ENCODE data around the gene MYH7. TPM values are rescaled to one million over a fixed set of nuclear protein-coding genes. Genes with fewer than 3 reads are reported as not detected.
A peak's percentile ranks its signal among the peaks of the same experiment; 100 is the strongest.

The MYH7 gene
- not detected for total RNA-seq (ENCODE audit: unreplicated experiment)
- long read RNA-seq = 0 reads

GRCh38 chr14:23435543-23436326 is at the start of gene MYH7:
MYH7 (minus strand) TSS chr14:23435660; CDS start chr14:23433732, 1,928 bp downstream.
- no peaks in the 10 kb centered on the region for H3K4me1 Mint-ChIP-seq (ENCODE audit: low read depth, unreplicated experiment)
- TF ChIP-seq CTCF (IDR thresholded peaks at IDR 0.05; ENCODE audit: partially characterized antibody, unreplicated experiment) = no peak
- no peak for DNase-seq
- H3K9me3 Mint-ChIP-seq (ENCODE audit: unreplicated experiment) = peaks cover 4% of the 10 kb centered on the region
- H3K27me3 Mint-ChIP-seq (ENCODE audit: unreplicated experiment) = peaks cover 10% of the 10 kb centered on the region
- peaks cover 5% of the 10 kb centered on the region for H3K36me3 Mint-ChIP-seq (ENCODE audit: unreplicated experiment)
- H3K4me3 Mint-ChIP-seq (ENCODE audit: unreplicated experiment) = no peak within 1 kb of the TSS
- H3K27ac Mint-ChIP-seq (ENCODE audit: unreplicated experiment) = no peak within 1 kb of the TSS

GRCh38 chr14:23483236-23483854 is 47.9 kb upstream of the MYH7 start:
- no peaks in the 10 kb centered on the region for H3K9me3 Mint-ChIP-seq (ENCODE audit: unreplicated experiment)
- H3K36me3 Mint-ChIP-seq (ENCODE audit: unreplicated experiment) = no peaks in the 10 kb centered on the region
- peak overlapping the region; percentile 85 for H3K4me3 Mint-ChIP-seq (ENCODE audit: unreplicated experiment)
- no peaks in the 10 kb centered on the region for H3K27me3 Mint-ChIP-seq (ENCODE audit: unreplicated experiment)
- DNase-seq = peak; percentile 77
- H3K4me1 Mint-ChIP-seq (ENCODE audit: low read depth, unreplicated experiment) = peaks cover 43% of the 10 kb centered on the region
- TF ChIP-seq CTCF (IDR thresholded peaks at IDR 0.05; ENCODE audit: partially characterized antibody, unreplicated experiment) = peak; percentile 72
- H3K27ac Mint-ChIP-seq (ENCODE audit: unreplicated experiment) = peak overlapping the region; percentile 95

GRCh38 chr14:23482823-23483148 is 47.3 kb upstream of the MYH7 start:
- Mint-ChIP-seq H3K36me3 (ENCODE audit: unreplicated experiment) (no peaks in the 10 kb centered on the region), H3K4me1 (ENCODE audit: low read depth, unreplicated experiment) (peaks cover 44% of the 10 kb centered on the region), H3K9me3 (ENCODE audit: unreplicated experiment) (no peaks in the 10 kb centered on the region), H3K27me3 (ENCODE audit: unreplicated experiment) (peaks cover 2% of the 10 kb centered on the region), H3K27ac (ENCODE audit: unreplicated experiment) (peak overlapping the region; percentile 95), H3K4me3 (ENCODE audit: unreplicated experiment) (peak overlapping the region; percentile 85)
- peak; percentile 41 for DNase-seq
- no peak for TF ChIP-seq CTCF (IDR thresholded peaks at IDR 0.05; ENCODE audit: partially characterized antibody, unreplicated experiment)

- H3K27ac Mint-ChIP-seq (ENCODE audit: unreplicated experiment) = peak overlapping the region; percentile 95
- DNase-seq = peak; percentile 26
- H3K36me3 Mint-ChIP-seq (ENCODE audit: unreplicated experiment) = no peaks in the 10 kb centered on the region
- H3K27me3 Mint-ChIP-seq (ENCODE audit: unreplicated experiment) = peaks cover 3% of the 10 kb centered on the region
- H3K4me3 Mint-ChIP-seq (ENCODE audit: unreplicated experiment) = peak overlapping the region; percentile 86
- no peaks in the 10 kb centered on the region for H3K9me3 Mint-ChIP-seq (ENCODE audit: unreplicated experiment)
- TF ChIP-seq CTCF (IDR thresholded peaks at IDR 0.05; ENCODE audit: partially characterized antibody, unreplicated experiment) = peak; percentile 20
- H3K4me1 Mint-ChIP-seq (ENCODE audit: low read depth, unreplicated experiment) = peaks cover 44% of the 10 kb centered on the region
These were observed 46.7 kb upstream of the MYH7 start for GRCh38 chr14:23481979-23482822.

All from glutamatergic neuron (in vitro differentiated cells).